ENCODE data around the gene OSBPL9. TPM values are rescaled to one million over a fixed set of nuclear protein-coding genes. Genes with fewer than 3 reads are reported as not detected.

Gene OSBPL9
- total RNA-seq, 1 donor from 2014 or later, result 103 TPM

- Mint-ChIP-seq H3K27me3 (ENCODE audit: low read depth) (no peaks in the 10 kb centered on the region), H3K9me3 (peaks cover 7% of the 10 kb centered on the region), H3K36me3 (peaks cover 1% of the 10 kb centered on the region), H3K4me1 (no peaks in the 10 kb centered on the region), H3K4me3 (no peak overlapping the region), H3K27ac (no peak overlapping the region)
- DNase-seq (ENCODE audit: low spot score in 2 of 2, unreplicated experiment in 2 of 2), result no peak
- TF ChIP-seq CTCF (IDR thresholded peaks at IDR 0.05; ENCODE audit: unreplicated experiment), result no peak
Measured at GRCh38 chr1:51719146-51719545, 102.3 kb downstream of the OSBPL9 start.

GRCh38 chr1:51724797-51725196, 107.9 kb downstream of the OSBPL9 start:
- no peak overlapping the region for H3K27ac Mint-ChIP-seq
- H3K4me1 Mint-ChIP-seq, result peaks cover 10% of the 10 kb centered on the region
- TF ChIP-seq CTCF (IDR thresholded peaks at IDR 0.05; ENCODE audit: unreplicated experiment), result no peak
- no peak for DNase-seq (ENCODE audit: low spot score in 2 of 2, unreplicated experiment in 2 of 2)
- H3K36me3 Mint-ChIP-seq, result peaks cover 9% of the 10 kb centered on the region
- H3K27me3 Mint-ChIP-seq (ENCODE audit: low read depth), result no peaks in the 10 kb centered on the region
- H3K4me3 Mint-ChIP-seq, result no peak overlapping the region
- peaks cover 7% of the 10 kb centered on the region for H3K9me3 Mint-ChIP-seq

- Mint-ChIP-seq H3K27ac (no peak overlapping the region), H3K36me3 (peaks cover 8% of the 10 kb centered on the region), H3K4me3 (no peak overlapping the region), H3K9me3 (peaks cover 7% of the 10 kb centered on the region), H3K27me3 (ENCODE audit: low read depth) (no peaks in the 10 kb centered on the region), H3K4me1 (peaks cover 19% of the 10 kb centered on the region)
- TF ChIP-seq CTCF (IDR thresholded peaks at IDR 0.05; ENCODE audit: unreplicated experiment), result no peak
- no peak for DNase-seq (ENCODE audit: low spot score in 2 of 2, unreplicated experiment in 2 of 2)
Measured at GRCh38 chr1:51726051-51726450, 109.2 kb downstream of the OSBPL9 start.

GRCh38 chr1:51726544-51727225, 109.8 kb downstream of the OSBPL9 start:
- TF ChIP-seq CTCF (IDR thresholded peaks at IDR 0.05; ENCODE audit: unreplicated experiment), result no peak
- Mint-ChIP-seq H3K27ac (no peak overlapping the region), H3K36me3 (peaks cover 8% of the 10 kb centered on the region), H3K4me1 (peaks cover 22% of the 10 kb centered on the region), H3K9me3 (peaks cover 7% of the 10 kb centered on the region), H3K27me3 (ENCODE audit: low read depth) (no peaks in the 10 kb centered on the region), H3K4me3 (no peak overlapping the region)
- no peak for DNase-seq (ENCODE audit: low spot score in 2 of 2, unreplicated experiment in 2 of 2)

- DNase-seq (ENCODE audit: low spot score in 2 of 2, unreplicated experiment in 2 of 2), result no peak
- Mint-ChIP-seq H3K27ac (no peak overlapping the region), H3K36me3 (peaks cover 8% of the 10 kb centered on the region), H3K4me3 (no peak overlapping the region), H3K27me3 (ENCODE audit: low read depth) (no peaks in the 10 kb centered on the region), H3K4me1 (peaks cover 28% of the 10 kb centered on the region), H3K9me3 (peaks cover 7% of the 10 kb centered on the region)
- no peak for TF ChIP-seq CTCF (IDR thresholded peaks at IDR 0.05; ENCODE audit: unreplicated experiment)
Measured at GRCh38 chr1:51727366-51727765, 110.5 kb downstream of the OSBPL9 start.

Data from mesothelial cell of epicardium (in vitro differentiated cells).